Suprapubic skin (tissue), 4 donors: Measurements from ENCODE around the gene RCAN3. TPM values are rescaled to one million over a fixed set of nuclear protein-coding genes. Genes with fewer than 3 reads are reported as not detected.
"Not testable (repeated sequence)": the region's sequence is repeated elsewhere in the genome, so short reads cannot be mapped to it uniquely, and the experiment has no call there.

ENCODE experiments used
- DNase-seq, 2 donors: peaks; one replicate each; pipeline ENCODE4 v3.0.0-alpha.2; 2019; ENCODE audit warnings: low spot score in 2 of 2
- H3K27ac ChIP-seq: fragments of 200-600 bp; sonication (generic); one replicate; pipeline ENCODE4 v1.5.1; 2019
- H3K27me3 ChIP-seq: fragments of 200-600 bp; sonication (generic); one replicate; pipeline ENCODE4 v1.5.1; 2019
- H3K36me3 ChIP-seq: fragments of 200-600 bp; sonication (generic); one replicate; pipeline ENCODE4 v1.5.1; 2019
- H3K4me1 ChIP-seq: fragments of 200-600 bp; sonication (generic); one replicate; pipeline ENCODE4 v1.5.1; 2019
- H3K4me3 ChIP-seq: fragments of 200-600 bp; sonication (generic); one replicate; pipeline ENCODE4 v1.5.1; 2019; ENCODE audit warnings: mild to moderate bottlenecking
- H3K9me3 ChIP-seq: fragments of 200-600 bp; sonication (generic); one replicate; pipeline ENCODE4 v1.5.1; 2019
- CTCF ChIP-seq, 2 donors: fragments of 200-600 bp in 1 of 2; fragments of 450-650 bp in 1 of 2; sonication (generic) in 1 of 2; IDR thresholded peaks; one replicate each; pipeline ENCODE4 v1.5.1; 2016 to 2019; ENCODE audit warnings: antibody characterized with exemption in 2 of 2, mild to moderate bottlenecking in 1 of 2, moderate library complexity in 1 of 2
- EP300 ChIP-seq: sonication (generic); formaldehyde crosslinking; IDR thresholded peaks from one replicate; pipeline ENCODE4 v1.6.1; 2017; ENCODE audit warnings: antibody characterized with exemption
- POLR2A ChIP-seq, 2 donors: fragments of 450-650 bp; IDR thresholded peaks; one replicate each; pipeline ENCODE4 v1.6.1; 2017; ENCODE audit warnings: antibody characterized with exemption in 2 of 2, mild to moderate bottlenecking in 2 of 2, moderate library complexity in 2 of 2
- POLR2AphosphoS5 ChIP-seq, 3 donors: sonication (generic); formaldehyde crosslinking; IDR thresholded peaks; one replicate each; pipeline ENCODE4 v1.6.1; 2017; ENCODE audit warnings: antibody characterized with exemption in 3 of 3
- WGBS: methylation state at CpG from one replicate; pipeline ENCODE4 v1.1.5; 2018; 5-methylcytosine and 5-hydroxymethylcytosine counted together
- total RNA-seq, 4 donors: library from RNA; depleted of rRNA; stranded (reverse); fragments of >200 nt; gene quantifications; one replicate each; pipeline ENCODE4 v1.1.0, GENCODE V29; 2016

Gene RCAN3
- total RNA-seq, 4 donors from 2014 or later, result 27.0 to 29.8 (median 27.5) TPM

GRCh38 chr1:24547195-24547594 is 44.6 kb downstream of the RCAN3 start:
- WGBS, result 75% methylated on average over 5 of the region's 5 CpGs
- no peak overlapping the region for H3K27ac ChIP-seq
- H3K9me3 ChIP-seq, result no peaks in the 10 kb centered on the region
- H3K27me3 ChIP-seq, result peaks cover 10% of the 10 kb centered on the region
- H3K36me3 ChIP-seq, result no peaks in the 10 kb centered on the region
- TF ChIP-seq EP300 (no peak), POLR2A (IDR thresholded peaks at IDR 0.05) (no peak), CTCF (IDR thresholded peaks at IDR 0.05) (no peak), POLR2AphosphoS5 (IDR thresholded peaks at IDR 0.05) (no peak)
- H3K4me3 ChIP-seq, result no peak overlapping the region
- H3K4me1 ChIP-seq, result no peaks in the 10 kb centered on the region
- no peak for DNase-seq

GRCh38 chr1:24548070-24548469 is 45.4 kb downstream of the RCAN3 start:
- Histone ChIP-seq H3K4me1 (no peaks in the 10 kb centered on the region), H3K4me3 (no peak overlapping the region), H3K9me3 (no peaks in the 10 kb centered on the region), H3K27ac (no peak overlapping the region), H3K36me3 (no peaks in the 10 kb centered on the region), H3K27me3 (peaks cover 10% of the 10 kb centered on the region)
- no peak for DNase-seq
- TF ChIP-seq EP300 (no peak), POLR2AphosphoS5 (IDR thresholded peaks at IDR 0.05) (no peak), POLR2A (IDR thresholded peaks at IDR 0.05) (no peak), CTCF (IDR thresholded peaks at IDR 0.05) (no peak)
- 69% methylated on average over 3 of the region's 3 CpGs for WGBS

- WGBS, result 74% methylated on average over 5 of the region's 5 CpGs
- not testable (repeated sequence) for DNase-seq
- H3K27me3 ChIP-seq, result peaks cover 10% of the 10 kb centered on the region
These were observed 46.6 kb downstream of the RCAN3 start for GRCh38 chr1:24549210-24549609.

GRCh38 chr1:24551290-24551959 is 48.8 kb downstream of the RCAN3 start:
- H3K27ac ChIP-seq, result no peak overlapping the region
- 60% methylated on average over 13 of the region's 13 CpGs for WGBS
- TF ChIP-seq EP300 (no peak), CTCF (IDR thresholded peaks at IDR 0.05) (no peak), POLR2AphosphoS5 (IDR thresholded peaks at IDR 0.05) (no peak), POLR2A (IDR thresholded peaks at IDR 0.05) (no peak)
- H3K4me1 ChIP-seq, result peaks cover 8% of the 10 kb centered on the region
- no peak overlapping the region for H3K4me3 ChIP-seq
- no peaks in the 10 kb centered on the region for H3K36me3 ChIP-seq
- DNase-seq, result peak in 1 of 2 donors; percentile 47
- H3K27me3 ChIP-seq, result peaks cover 23% of the 10 kb centered on the region
- no peaks in the 10 kb centered on the region for H3K9me3 ChIP-seq

More at GRCh38 chr1:24549210-24549609, 46.6 kb downstream of the RCAN3 start:
- not testable (repeated sequence) for H3K4me3 ChIP-seq, H3K4me1 ChIP-seq, H3K36me3 ChIP-seq, H3K27ac ChIP-seq, H3K9me3 ChIP-seq

GRCh38 chr1:24551960-24552571 is 49.4 kb downstream of the RCAN3 start:
- 52% methylated on average over 10 of the region's 10 CpGs for WGBS
- Histone ChIP-seq H3K4me1 (peaks cover 8% of the 10 kb centered on the region), H3K27ac (no peak overlapping the region), H3K4me3 (no peak overlapping the region), H3K27me3 (peaks cover 30% of the 10 kb centered on the region), H3K9me3 (no peaks in the 10 kb centered on the region), H3K36me3 (no peaks in the 10 kb centered on the region)
- peak in 1 of 2 donors; percentile 34 for DNase-seq
- TF ChIP-seq EP300 (no peak), POLR2A (IDR thresholded peaks at IDR 0.05) (no peak), CTCF (IDR thresholded peaks at IDR 0.05) (no peak), POLR2AphosphoS5 (IDR thresholded peaks at IDR 0.05) (no peak)
